ENCODE data around the gene RDH11.

DNA sequence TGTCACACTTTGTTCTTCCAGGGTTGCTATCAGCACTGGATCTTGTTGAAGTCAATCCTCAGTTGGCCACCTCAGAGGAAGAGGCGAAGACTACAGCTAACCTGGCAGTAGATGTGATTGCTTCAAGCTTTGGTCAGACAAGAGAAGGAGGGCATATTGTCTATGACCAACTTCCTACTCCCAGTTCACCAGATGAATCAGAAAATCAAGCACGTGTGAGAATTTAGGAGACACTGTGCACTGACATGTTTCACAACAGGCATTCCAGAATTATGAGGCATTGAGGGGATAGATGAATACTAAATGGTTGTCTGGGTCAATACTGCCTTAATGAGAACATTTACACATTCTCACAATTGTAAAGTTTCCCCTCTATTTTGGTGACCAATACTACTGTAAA is 44.9 kb downstream of the RDH11 start:
- TF ChIP-seq POLR2AphosphoS5 (IDR thresholded peaks at IDR 0.05; ENCODE audit: low read depth, low read length) (no peak), TAF1 (IDR thresholded peaks at IDR 0.05; ENCODE audit: borderline replicate concordance, insufficient read depth, low read length) (no peak), FOXP2 (optimal IDR thresholded peaks at IDR 0.05; ENCODE audit: borderline replicate concordance, extremely low read depth, extremely low read length, insufficient read depth) (no peak), SIN3A (IDR thresholded peaks at IDR 0.05; ENCODE audit: borderline replicate concordance, insufficient read depth, low read length) (no peak)
